Measurements from ENCODE around the gene ZNF467. TPM values are rescaled to one million over a fixed set of nuclear protein-coding genes. Genes with fewer than 3 reads are reported as not detected.

Gene ZNF467
- total and polyA plus RNA-seq, 2 of the 8 experiments (the other 6 are each of a cell fraction or from before 2014, with no cell fraction given), result 0.50 to 0.51 TPM

DNA sequence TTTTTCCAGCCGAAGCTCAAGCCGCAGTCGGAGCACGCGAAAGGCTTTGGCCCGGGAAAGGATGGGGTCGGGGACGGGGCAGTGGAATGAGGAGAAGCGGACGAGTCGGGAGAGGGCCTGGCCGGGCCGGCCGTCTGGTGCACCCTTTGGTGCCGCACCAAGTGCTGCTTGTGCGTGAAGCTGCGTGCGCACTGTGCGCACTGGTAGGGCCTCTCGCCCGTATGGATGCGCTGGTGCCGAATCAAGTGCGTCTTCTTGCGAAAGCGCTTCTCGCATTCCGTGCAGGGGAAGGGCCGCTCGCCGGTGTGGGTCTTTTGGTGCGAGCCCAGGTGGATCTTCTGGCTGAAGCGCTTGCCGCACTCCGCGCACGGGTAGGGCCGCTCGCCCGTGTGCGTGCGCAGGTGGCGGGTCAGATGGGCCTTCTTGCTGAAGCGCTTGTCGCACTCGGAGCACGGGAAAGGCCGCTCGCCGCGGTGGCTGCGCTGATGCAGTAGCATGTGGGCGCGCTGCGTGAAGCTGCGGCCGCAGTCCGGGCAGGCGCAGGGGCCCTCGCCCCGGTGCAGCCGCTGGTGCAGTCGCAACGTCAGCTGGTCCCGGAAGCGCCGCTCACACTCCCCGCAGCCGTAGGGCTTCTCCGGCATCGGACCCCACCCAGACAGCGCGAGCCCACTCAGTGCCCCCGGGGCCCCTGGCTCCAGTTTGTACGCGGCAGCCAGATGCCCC lies 7.8 kb downstream of the ZNF467 start:
- H4K5ac ChIP-seq (ENCODE audit: insufficient read length, low read depth, low read length), result no peak overlapping the region
- H4K91ac ChIP-seq (replicated peaks; ENCODE audit: insufficient read length, low read length), result no peak overlapping the region
- H3K4me1 ChIP-seq (replicated peaks in 1 of 4; ENCODE audit: control insufficient read depth in 3 of 4, insufficient read depth in 4 of 4, low read length in 3 of 4), result peaks cover 0 to 14% (median 12%) of the 10 kb centered on the region in 4 experiments; a peak in 6 of 7 replicates
- peak overlapping the region; percentile 63 to 80 for H3K4me2 ChIP-seq (ENCODE audit: insufficient read depth in 1 of 2, low read depth in 2 of 2, low read length in 2 of 2)
- H3K9ac ChIP-seq (replicated peaks in 1 of 4; ENCODE audit: extremely low read depth in 1 of 4, low read depth in 3 of 4, low read length in 3 of 4), result no peak overlapping the region
- no peak overlapping the region for H2BK120ac ChIP-seq (replicated peaks; ENCODE audit: low read depth, low read length)
- H3K14ac ChIP-seq (ENCODE audit: insufficient read length), result no peak overlapping the region
- H3K9me3 ChIP-seq (ENCODE audit: insufficient read depth in 2 of 2, low read depth in 1 of 2, low read length in 1 of 2), result no peaks in the 10 kb centered on the region; a peak in 1 of 4 replicates
- H2BK15ac ChIP-seq (ENCODE audit: low read length), result peak overlapping the region; percentile 46; the same call in 1 of the 2 replicates
- no peak overlapping the region for H3K18ac ChIP-seq (ENCODE audit: extremely low read depth, low read length)
- no peak overlapping the region for H2BK5ac ChIP-seq (ENCODE audit: low read depth, low read length)
- H3K23me2 ChIP-seq (ENCODE audit: low read depth, low read length), result peaks cover 11% of the 10 kb centered on the region; the same call in 1 of the 2 replicates
- H3K23ac ChIP-seq (ENCODE audit: insufficient read length), result no peak overlapping the region
- H3K56ac ChIP-seq (replicated peaks; ENCODE audit: insufficient read length, low read depth, low read length), result no peak overlapping the region
- no peak overlapping the region for H3K4ac ChIP-seq (replicated peaks; ENCODE audit: insufficient read length, low read depth, low read length)
- H3K4me3 ChIP-seq (ENCODE audit: extremely low read depth in 1 of 4, insufficient read depth in 2 of 4, low read depth in 3 of 4, low read length in 4 of 4), result peak overlapping the region; percentile 1 to 56 (median 38); a peak in 7 of 8 replicates
- no peaks in the 10 kb centered on the region for H3K79me2 ChIP-seq (ENCODE audit: control insufficient read depth in 1 of 2, insufficient read depth in 2 of 2, low read length in 2 of 2)
- 6% methylated on average over 67 of the region's 76 CpGs; no CpG with 5 or more reads in 1 of the 2 experiments for WGBS, 2 experiments (ENCODE audit: extremely low coverage in 1 of 2, insufficient coverage in 1 of 2, insufficient read length in 1 of 2, insufficient replicate concordance in 2 of 2, low coverage in 1 of 2, low lambda C conversion rate in 2 of 2, missing lambda C conversion rate in 1 of 2)
- no peaks in the 10 kb centered on the region for H3K79me1 ChIP-seq (ENCODE audit: low read depth, low read length)
- H2BK20ac ChIP-seq (ENCODE audit: low read length), result no peak overlapping the region; the same call in 1 of the 2 replicates
- ChIA-PET POLR2A (ENCODE audit: partially characterized antibody) (interaction anchor here (1.1 to 1.3 kb wide), 3 partner anchors 9 to 34 kb away, joined by 3 read pairs; no protein-coding TSS in a partner anchor), CTCF (ENCODE audit: partially characterized antibody) (interaction anchor here (1.1 to 8.7 kb wide), 10 partner anchors 9 to 34 kb away, joined by 3 to 115 read pairs (median 16); partner anchors contain the start of gene ZNF467)
- peak in 1 of 2 experiments; percentile 72 for DNase-seq (ENCODE audit: low read depth in 1 of 2, low spot score in 2 of 2)
- no peak overlapping the region for H2AK5ac ChIP-seq (ENCODE audit: low read depth, low read length)
- peaks cover 73 to 94% (median 91%) of the 10 kb centered on the region in 4 experiments for H3K27me3 ChIP-seq (replicated peaks in 1 of 4; ENCODE audit: control insufficient read depth in 3 of 4, extremely low read depth in 1 of 4, insufficient read depth in 3 of 4, low read length in 3 of 4)
- peaks cover 7 to 14% of the 10 kb centered on the region in 2 experiments for H4K20me1 ChIP-seq (replicated peaks in 1 of 2; ENCODE audit: control insufficient read depth in 1 of 2, insufficient read depth in 2 of 2, low read length in 2 of 2)
- H3K27ac ChIP-seq (ENCODE audit: low read depth, low read length), result no peak overlapping the region
- no peak overlapping the region for H2AFZ ChIP-seq (ENCODE audit: low read length)
- FAIRE-seq, result no peak
- 0 out of 2 replicates have a peak overlapping the region, but pooled peaks have one; percentile 17 for H2BK12ac ChIP-seq (ENCODE audit: low read depth, low read length)
- H4K8ac ChIP-seq (ENCODE audit: extremely low read depth, insufficient read depth, low read length), result peak overlapping the region; percentile 53; the same call in 1 of the 2 replicates
- H3K36me3 ChIP-seq (ENCODE audit: control insufficient read depth in 2 of 4, insufficient read depth in 4 of 4, low read length in 3 of 4), result peaks cover 0 to 7% (median 0%) of the 10 kb centered on the region in 4 experiments; a peak in 1 of 8 replicates
- 0 out of 2 replicates have a peak, but pooled peaks have one; percentile 30 for TF ChIP-seq TCF12 (IDR thresholded peaks at IDR 0.05; ENCODE audit: low read depth, low read length)
- TF ChIP-seq CBX8 (IDR thresholded peaks at IDR 0.05; ENCODE audit: borderline replicate concordance, low read depth, low read length), result no peak
- no peak for TF ChIP-seq RBBP5 (IDR thresholded peaks at IDR 0.05; ENCODE audit: borderline replicate concordance, low read depth, low read length)
- TF ChIP-seq, protein P1, sequence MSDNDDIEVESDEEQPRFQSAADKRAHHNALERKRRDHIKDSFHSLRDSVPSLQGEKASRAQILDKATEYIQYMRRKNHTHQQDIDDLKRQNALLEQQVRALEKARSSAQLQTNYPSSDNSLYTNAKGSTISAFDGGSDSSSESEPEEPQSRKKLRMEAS (IDR thresholded peaks at IDR 0.05), result peak; percentile 63
- peak; percentile 83 for TF ChIP-seq RNF2 (IDR thresholded peaks at IDR 0.05; ENCODE audit: borderline replicate concordance, low read depth, low read length, missing control alignments, poor library complexity, severe bottlenecking)
- TF ChIP-seq, protein P2, sequence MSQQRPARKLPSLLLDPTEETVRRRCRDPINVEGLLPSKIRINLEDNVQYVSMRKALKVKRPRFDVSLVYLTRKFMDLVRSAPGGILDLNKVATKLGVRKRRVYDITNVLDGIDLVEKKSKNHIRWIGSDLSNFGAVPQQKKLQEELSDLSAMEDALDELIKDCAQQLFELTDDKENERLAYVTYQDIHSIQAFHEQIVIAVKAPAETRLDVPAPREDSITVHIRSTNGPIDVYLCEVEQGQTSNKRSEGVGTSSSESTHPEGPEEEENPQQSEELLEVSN (IDR thresholded peaks at IDR 0.05), result peak; percentile 53; the same call in 1 of the 2 replicates
- peak; percentile 42 for TF ChIP-seq KDM4A (IDR thresholded peaks at IDR 0.05; ENCODE audit: low read depth, low read length, severe bottlenecking)
- TF ChIP-seq EZH2 (IDR thresholded peaks at IDR 0.05; ENCODE audit: low read depth, low read length, severe bottlenecking), result peak; percentile 99
- TF ChIP-seq SRF (IDR thresholded peaks at IDR 0.05; ENCODE audit: low read depth, low read length), result no peak

Data from H1 (cell line).